DOHH2 (cell line): ENCODE measurements around the gene XRCC4.

Source experiments
- H3F3A ChIP-seq: fragments of 200-600 bp; sonication (generic), shearing (Covaris generic); 2 replicates; pipeline ENCODE4 v1.6.0; 2016; ENCODE audit warnings: antibody characterized with exemption, mild to moderate bottlenecking; ENCODE audit not compliant: control insufficient read depth, insufficient read depth
- H3K27ac ChIP-seq: fragments of 200-600 bp; sonication (generic); 2 replicates; pipeline ENCODE4 v1.5.1; 2014; ENCODE audit warnings: low read depth, mild to moderate bottlenecking, low read length, moderate library complexity
- H3K27me3 ChIP-seq: fragments of 200-600 bp; sonication (generic); 2 replicates; pipeline ENCODE4 v1.6.1; 2014; ENCODE audit warnings: mild to moderate bottlenecking, low read length, mixed read lengths; ENCODE audit not compliant: control insufficient read depth
- H3K36me3 ChIP-seq: fragments of 200-600 bp; sonication (generic); 2 replicates; pipeline ENCODE4 v1.6.1; 2014; ENCODE audit warnings: mild to moderate bottlenecking, low read length, moderate library complexity, mixed read lengths; ENCODE audit not compliant: control insufficient read depth
- H3K4me1 ChIP-seq: fragments of 200-600 bp; sonication (generic); 2 replicates; pipeline ENCODE4 v1.6.1; 2014; ENCODE audit warnings: mild to moderate bottlenecking, low read length, mixed read lengths; ENCODE audit not compliant: control insufficient read depth
- H3K4me2 ChIP-seq: fragments of 200-600 bp; sonication (generic); 2 replicates; pipeline ENCODE4 v1.6.0; 2014; ENCODE audit warnings: mild to moderate bottlenecking, low read length, moderate library complexity
- H3K4me3 ChIP-seq: fragments of 200-600 bp; sonication (generic); 2 replicates; pipeline ENCODE4 v1.5.1; 2014; ENCODE audit warnings: mild to moderate bottlenecking, low read length, mixed read lengths
- H3K79me2 ChIP-seq: fragments of 200-600 bp; sonication (generic); 2 replicates; pipeline ENCODE4 v1.6.1; 2014; ENCODE audit warnings: mild to moderate bottlenecking, low read length, mixed read lengths; ENCODE audit not compliant: control insufficient read depth
- H3K9me2 ChIP-seq: fragments of 200-600 bp; sonication (generic); replicated peaks from 2 replicates; pipeline ENCODE4 v1.6.1; 2014; ENCODE audit warnings: mild to moderate bottlenecking, low read length, mixed read lengths; ENCODE audit not compliant: control insufficient read depth
- H3K9me3 ChIP-seq: fragments of 200-600 bp; sonication (generic); 2 replicates; pipeline ENCODE4 v1.6.1; 2014; ENCODE audit warnings: antibody characterized with exemption, low read length, mixed read lengths; ENCODE audit not compliant: control insufficient read depth, insufficient read depth
- H4K20me1 ChIP-seq: fragments of 200-600 bp; sonication (generic); 2 replicates; pipeline ENCODE4 v1.6.0; 2014; ENCODE audit warnings: low read depth, mild to moderate bottlenecking, antibody characterized with exemption, low read length, moderate library complexity; ENCODE audit not compliant: control insufficient read depth, insufficient read depth
- EZH2phosphoT487 ChIP-seq: fragments of 200-600 bp; sonication (generic); IDR thresholded peaks from 2 replicates; pipeline ENCODE4 v1.6.1; 2017; ENCODE audit warnings: borderline replicate concordance, mild to moderate bottlenecking, antibody characterized with exemption, low read length, moderate library complexity, mixed read lengths
- TF ChIP-seq, protein P1 (sequence below): fragments of 200-600 bp; sonication (generic); IDR thresholded peaks from one replicate; pipeline ENCODE4 v1.5.1; 2014; ENCODE audit warnings: antibody characterized with exemption, mild to moderate bottlenecking, low read depth, low read length; ENCODE audit not compliant: poor library complexity, severe bottlenecking

The XRCC4 gene

GRCh38 chr5:83115816-83116215 is 38.5 kb downstream of the XRCC4 start:
- no peaks in the 10 kb centered on the region for H3K4me1 ChIP-seq
- H3K4me2 ChIP-seq, result no peak overlapping the region
- no peaks in the 10 kb centered on the region for H3K27me3 ChIP-seq
- no peaks in the 10 kb centered on the region for H4K20me1 ChIP-seq
- H3K27ac ChIP-seq, result no peak overlapping the region
- H3K79me2 ChIP-seq, result no peaks in the 10 kb centered on the region
- H3F3A ChIP-seq, result no peaks in the 10 kb centered on the region
- peaks cover 13% of the 10 kb centered on the region for H3K36me3 ChIP-seq
- no peaks in the 10 kb centered on the region for H3K9me2 ChIP-seq
- peaks cover 6% of the 10 kb centered on the region; the same call in 1 of the 2 replicates for H3K9me3 ChIP-seq
- TF ChIP-seq, protein P1, sequence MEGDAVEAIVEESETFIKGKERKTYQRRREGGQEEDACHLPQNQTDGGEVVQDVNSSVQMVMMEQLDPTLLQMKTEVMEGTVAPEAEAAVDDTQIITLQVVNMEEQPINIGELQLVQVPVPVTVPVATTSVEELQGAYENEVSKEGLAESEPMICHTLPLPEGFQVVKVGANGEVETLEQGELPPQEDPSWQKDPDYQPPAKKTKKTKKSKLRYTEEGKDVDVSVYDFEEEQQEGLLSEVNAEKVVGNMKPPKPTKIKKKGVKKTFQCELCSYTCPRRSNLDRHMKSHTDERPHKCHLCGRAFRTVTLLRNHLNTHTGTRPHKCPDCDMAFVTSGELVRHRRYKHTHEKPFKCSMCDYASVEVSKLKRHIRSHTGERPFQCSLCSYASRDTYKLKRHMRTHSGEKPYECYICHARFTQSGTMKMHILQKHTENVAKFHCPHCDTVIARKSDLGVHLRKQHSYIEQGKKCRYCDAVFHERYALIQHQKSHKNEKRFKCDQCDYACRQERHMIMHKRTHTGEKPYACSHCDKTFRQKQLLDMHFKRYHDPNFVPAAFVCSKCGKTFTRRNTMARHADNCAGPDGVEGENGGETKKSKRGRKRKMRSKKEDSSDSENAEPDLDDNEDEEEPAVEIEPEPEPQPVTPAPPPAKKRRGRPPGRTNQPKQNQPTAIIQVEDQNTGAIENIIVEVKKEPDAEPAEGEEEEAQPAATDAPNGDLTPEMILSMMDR, result no peak
- TF ChIP-seq EZH2phosphoT487, result no peak
- no peak overlapping the region for H3K4me3 ChIP-seq

GRCh38 chr5:83118471-83118870 is 41.1 kb downstream of the XRCC4 start:
- H4K20me1 ChIP-seq, result no peaks in the 10 kb centered on the region
- TF ChIP-seq EZH2phosphoT487, result no peak
- TF ChIP-seq, protein P1, result no peak
- no peaks in the 10 kb centered on the region for H3K79me2 ChIP-seq
- no peak overlapping the region for H3K4me2 ChIP-seq
- no peak overlapping the region for H3K4me3 ChIP-seq
- H3K4me1 ChIP-seq, result no peaks in the 10 kb centered on the region
- H3K27me3 ChIP-seq, result no peaks in the 10 kb centered on the region
- no peaks in the 10 kb centered on the region for H3F3A ChIP-seq
- no peak overlapping the region for H3K27ac ChIP-seq
- no peaks in the 10 kb centered on the region for H3K9me2 ChIP-seq
- peaks cover 4% of the 10 kb centered on the region; the same call in 1 of the 2 replicates for H3K9me3 ChIP-seq
- H3K36me3 ChIP-seq, result peaks cover 9% of the 10 kb centered on the region

DNA sequence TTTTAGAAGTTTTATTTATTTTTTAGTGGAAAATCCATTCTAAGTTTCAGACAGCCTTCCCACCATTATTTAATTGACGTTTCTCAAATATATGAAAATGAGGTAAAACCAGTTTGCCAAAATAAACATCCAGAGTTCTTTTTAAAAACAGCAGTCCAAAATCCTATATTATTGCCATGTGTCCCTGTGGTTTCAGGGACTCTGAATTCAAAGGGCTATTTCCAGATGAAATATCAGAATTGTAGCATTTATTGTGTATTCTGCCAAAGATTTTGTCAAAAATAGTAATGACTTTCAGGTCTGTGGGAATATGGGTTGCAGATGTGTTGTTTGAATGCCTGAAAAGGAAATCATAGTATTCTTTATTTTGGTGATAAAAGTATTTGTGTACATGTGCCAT is 41.6 kb downstream of the XRCC4 start:
- no peaks in the 10 kb centered on the region for H3K79me2 ChIP-seq
- no peaks in the 10 kb centered on the region for H3K4me1 ChIP-seq
- no peaks in the 10 kb centered on the region for H4K20me1 ChIP-seq
- no peak overlapping the region for H3K27ac ChIP-seq
- H3K4me3 ChIP-seq, result no peak overlapping the region
- H3K36me3 ChIP-seq, result peaks cover 7% of the 10 kb centered on the region
- no peaks in the 10 kb centered on the region for H3K9me2 ChIP-seq
- H3K9me3 ChIP-seq, result peaks cover 4% of the 10 kb centered on the region; the same call in 1 of the 2 replicates
- TF ChIP-seq EZH2phosphoT487, result no peak
- TF ChIP-seq, protein P1, result no peak
- no peaks in the 10 kb centered on the region for H3K27me3 ChIP-seq
- H3K4me2 ChIP-seq, result no peak overlapping the region
- H3F3A ChIP-seq, result no peaks in the 10 kb centered on the region
